ENCODE measurements around the gene ARHGAP42.

DNA sequence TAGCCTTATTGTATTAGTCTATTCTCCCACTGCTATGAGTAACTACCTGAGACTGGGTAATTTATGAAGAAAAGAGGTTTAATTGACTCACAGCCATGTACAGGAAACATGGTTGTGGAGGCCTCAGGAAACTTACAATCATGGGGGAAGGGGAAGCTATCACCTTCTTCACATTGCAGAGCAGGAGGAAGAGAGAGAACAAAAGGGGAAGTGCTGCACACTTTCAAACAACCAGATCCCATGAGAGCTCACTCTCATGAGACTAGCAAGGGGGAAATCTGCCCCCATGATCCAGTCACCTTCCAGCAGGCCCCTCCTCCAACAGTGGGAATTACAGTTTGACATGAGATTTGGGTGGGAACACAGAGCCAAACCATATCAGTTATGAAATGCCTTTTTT, 179.4 kb downstream of the ARHGAP42 start:
- TF ChIP-seq POLR2AphosphoS5 (IDR thresholded peaks at IDR 0.05; ENCODE audit: borderline replicate concordance, low read depth, low read length), result no peak
- no peak for TF ChIP-seq EZH2 (IDR thresholded peaks at IDR 0.05)
- no peak for TF ChIP-seq FOXP2 (optimal IDR thresholded peaks at IDR 0.05; ENCODE audit: control extremely low read depth, extremely low read length, insufficient read depth)

Measured in SK-N-MC (cell line).